H1 (cell line): ENCODE results near the gene ACTR8. TPM values are rescaled to one million over a fixed set of nuclear protein-coding genes. Genes with fewer than 3 reads are reported as not detected.
"Not testable (repeated sequence)": the region's sequence is repeated elsewhere in the genome, so short reads cannot be mapped to it uniquely, and the experiment has no call there.

Source experiments
- CTCF ChIA-PET: fragments of 300-600 bp; sonication (Branson Sonifier 250); formaldehyde crosslinking; loops from one replicate; lab custom pipeline; 2021; ENCODE audit not compliant: partially characterized antibody; lab: Charles Lee
- POLR2A ChIA-PET: fragments of 300-600 bp; sonication (Branson Sonifier 250); formaldehyde crosslinking; loops from one replicate; lab custom pipeline; 2021; ENCODE audit warnings: inconsistent platforms; ENCODE audit not compliant: partially characterized antibody; lab: Charles Lee
- DNase-seq, 2 experiments: peaks; one replicate each; pipeline versions ENCODE4 v3.0.0 to v3.0.0-alpha.2; 2010 to 2022; ENCODE audit warnings: low spot score in 2 of 2, low read depth in 1 of 2, mixed read lengths in 1 of 2
- FAIRE-seq: peaks from 2 replicates; lab custom pipeline; 2011; peaks lifted over from hg19 to GRCh38; lab: Jason Lieb, UNC
- H2AFZ ChIP-seq: 2 replicates; pipeline ENCODE4 v1.8.1; 2012; ENCODE audit warnings: low read length, inconsistent platforms
- H2AK5ac ChIP-seq: 2 replicates; pipeline ENCODE4 v1.6.1; 2013; ENCODE audit warnings: low read depth, low read length
- H2BK120ac ChIP-seq: replicated peaks from 2 replicates; pipeline ENCODE3; 2013; ENCODE audit warnings: low read depth, low read length, inconsistent platforms
- H2BK12ac ChIP-seq: 2 replicates; pipeline ENCODE4 v1.6.1; 2013; ENCODE audit warnings: low read depth, low read length
- H2BK15ac ChIP-seq: 2 replicates; pipeline ENCODE4 v1.6.1; 2013; ENCODE audit warnings: low read length
- H2BK20ac ChIP-seq: 2 replicates; pipeline ENCODE4 v1.6.1; 2013; ENCODE audit warnings: low read length
- H2BK5ac ChIP-seq: 2 replicates; pipeline ENCODE4 v1.6.1; 2013; ENCODE audit warnings: low read depth, low read length
- H3K14ac ChIP-seq: 2 replicates; pipeline ENCODE4 v1.6.1; 2013; ENCODE audit warnings: inconsistent platforms; ENCODE audit not compliant: insufficient read length
- H3K18ac ChIP-seq: 2 replicates; pipeline ENCODE4 v1.6.1; 2013; ENCODE audit warnings: low read length; ENCODE audit errors: extremely low read depth
- H3K23ac ChIP-seq: 2 replicates; pipeline ENCODE4 v1.6.1; 2013; ENCODE audit warnings: inconsistent platforms; ENCODE audit not compliant: insufficient read length
- H3K23me2 ChIP-seq: 2 replicates; pipeline ENCODE4 v1.6.1; 2013; ENCODE audit warnings: low read depth, low read length
- H3K27ac ChIP-seq: 2 replicates; pipeline ENCODE4 v1.6.1; 2011; ENCODE audit warnings: low read depth, low read length, inconsistent platforms
- H3K27me3 ChIP-seq, 4 experiments: replicated peaks in 1 of 4; 1 replicate in 1 of 4; 2 replicates in 3 of 4; pipeline versions ENCODE4 v1.6.1 to v1.8.1; 2011 to 2013; ENCODE audit warnings: low read length in 3 of 4, mild to moderate bottlenecking in 3 of 4, inconsistent platforms in 2 of 4, mixed read lengths in 2 of 4, moderate library complexity in 1 of 4; ENCODE audit not compliant: control insufficient read depth in 3 of 4, insufficient read depth in 3 of 4; ENCODE audit errors: extremely low read depth in 1 of 4
- H3K36me3 ChIP-seq, 4 experiments: 2 replicates each; pipeline versions ENCODE4 v1.6.1 to v1.8.1; 2011 to 2013; ENCODE audit warnings: mild to moderate bottlenecking in 4 of 4, low read length in 3 of 4, moderate library complexity in 2 of 4, control low read depth in 1 of 4, inconsistent platforms in 1 of 4; ENCODE audit not compliant: insufficient read depth in 4 of 4, control insufficient read depth in 2 of 4
- H3K4ac ChIP-seq: replicated peaks from 2 replicates; pipeline ENCODE3; 2013; ENCODE audit warnings: low read length, low read depth, mixed read lengths, inconsistent platforms; ENCODE audit not compliant: insufficient read length
- H3K4me1 ChIP-seq, 4 experiments: replicated peaks in 1 of 4; 1 replicate in 1 of 4; 2 replicates in 3 of 4; pipeline versions ENCODE4 v1.6.1 to v1.8.1; 2011 to 2013; ENCODE audit warnings: low read length in 3 of 4, inconsistent platforms in 2 of 4, mixed read lengths in 1 of 4; ENCODE audit not compliant: insufficient read depth in 4 of 4, control insufficient read depth in 3 of 4
- H3K4me2 ChIP-seq, 2 experiments: 2 replicates each; pipeline versions ENCODE4 v1.6.1 to v1.8.1; 2011 to 2013; ENCODE audit warnings: low read depth in 2 of 2, low read length in 2 of 2, control low read depth in 1 of 2, inconsistent platforms in 1 of 2, mild to moderate bottlenecking in 1 of 2; ENCODE audit not compliant: insufficient read depth in 1 of 2
- H3K4me3 ChIP-seq, 4 experiments: fragments of 200-600, 300-600 bp in 1 of 4; sonication (generic), shearing (Covaris generic), sonication (Bioruptor Twin) in 1 of 4; 2 replicates each; pipeline versions ENCODE4 v1.5.1 to v1.8.1; 2011 to 2016; ENCODE audit warnings: low read length in 4 of 4, low read depth in 3 of 4, control low read depth in 2 of 4, inconsistent platforms in 2 of 4, mild to moderate bottlenecking in 2 of 4, mixed read lengths in 1 of 4, moderate library complexity in 1 of 4; ENCODE audit not compliant: insufficient read depth in 2 of 4; ENCODE audit errors: extremely low read depth in 1 of 4
- H3K56ac ChIP-seq: replicated peaks from 2 replicates; pipeline ENCODE3; 2013; ENCODE audit warnings: low read depth, mild to moderate bottlenecking, mixed read lengths, low read length, inconsistent platforms; ENCODE audit not compliant: insufficient read length
- H3K79me1 ChIP-seq: 2 replicates; pipeline ENCODE4 v1.6.1; 2013; ENCODE audit warnings: low read depth, low read length, control low read depth
- H3K79me2 ChIP-seq, 2 experiments: 2 replicates each; pipeline versions ENCODE4 v1.6.1 to v1.8.1; 2012 to 2013; ENCODE audit warnings: low read length in 2 of 2, mild to moderate bottlenecking in 2 of 2, inconsistent platforms in 1 of 2; ENCODE audit not compliant: insufficient read depth in 2 of 2, control insufficient read depth in 1 of 2
- H3K9ac ChIP-seq, 4 experiments: replicated peaks in 1 of 4; 1 replicate in 1 of 4; 2 replicates in 3 of 4; pipeline versions ENCODE4 v1.6.1 to v1.8.1; 2011 to 2013; ENCODE audit warnings: low read depth in 3 of 4, low read length in 3 of 4, control low read depth in 2 of 4, mild to moderate bottlenecking in 2 of 4, moderate library complexity in 2 of 4, inconsistent platforms in 1 of 4; ENCODE audit errors: extremely low read depth in 1 of 4
- H3K9me3 ChIP-seq, 2 experiments: 2 replicates each; pipeline versions ENCODE4 v1.6.1 to v1.8.1; 2012 to 2013; ENCODE audit warnings: mild to moderate bottlenecking in 2 of 2, moderate library complexity in 2 of 2, control low read depth in 1 of 2, inconsistent platforms in 1 of 2, low read depth in 1 of 2, low read length in 1 of 2, mixed read lengths in 1 of 2; ENCODE audit not compliant: insufficient read depth in 2 of 2
- H4K20me1 ChIP-seq, 2 experiments: replicated peaks in 1 of 2; 2 replicates each; pipeline versions ENCODE3 to v1.8.1; 2011 to 2013; ENCODE audit warnings: inconsistent platforms in 2 of 2, low read length in 2 of 2, mild to moderate bottlenecking in 1 of 2; ENCODE audit not compliant: insufficient read depth in 2 of 2, control insufficient read depth in 1 of 2
- H4K5ac ChIP-seq: 2 replicates; pipeline ENCODE4 v1.6.1; 2013; ENCODE audit warnings: low read length, low read depth, mixed read lengths, inconsistent platforms; ENCODE audit not compliant: insufficient read length
- H4K8ac ChIP-seq: 2 replicates; pipeline ENCODE4 v1.8.0; 2013; ENCODE audit warnings: mild to moderate bottlenecking, moderate library complexity, low read length, inconsistent platforms; ENCODE audit not compliant: insufficient read depth; ENCODE audit errors: extremely low read depth
- H4K91ac ChIP-seq: replicated peaks from 2 replicates; pipeline ENCODE3; 2013; ENCODE audit warnings: low read length, mixed read lengths, inconsistent platforms; ENCODE audit not compliant: insufficient read length
- HDAC2 ChIP-seq, 2 experiments: fragments of 300-600 bp in 1 of 2; sonication (generic) in 1 of 2; IDR thresholded peaks; 2 replicates each; pipeline ENCODE4 v1.6.1; 2011 to 2012; ENCODE audit warnings: low read depth in 2 of 2, low read length in 2 of 2, mild to moderate bottlenecking in 2 of 2, moderate library complexity in 2 of 2, borderline replicate concordance in 1 of 2, inconsistent platforms in 1 of 2
- POLR2AphosphoS5 ChIP-seq: IDR thresholded peaks from 2 replicates; pipeline ENCODE4 v1.6.1; 2011; ENCODE audit warnings: low read depth, low read length
- WGBS, 2 experiments: shearing (Covaris generic) in 1 of 2; methylation state at CpG; one replicate each; pipeline versions ENCODE4 v1.1.6 to v1.1.7; 2013 to 2015; ENCODE audit warnings: low lambda C conversion rate in 2 of 2, mixed read lengths in 2 of 2, inconsistent platforms in 1 of 2, low coverage in 1 of 2, missing lambda C conversion rate in 1 of 2; ENCODE audit not compliant: insufficient replicate concordance in 2 of 2, insufficient coverage in 1 of 2, insufficient read length in 1 of 2; ENCODE audit errors: extremely low coverage in 1 of 2, missing lambda C conversion rate in 1 of 2; 5-methylcytosine and 5-hydroxymethylcytosine counted together
- polyA plus RNA-seq, 7 experiments: library from polyadenylated mRNA; depleted of rRNA in 3 of 7; stranded (reverse) in 5 of 7; unstranded in 2 of 7; fragments of >200 nt in 5 of 7; fragments of 200-250 nt in 2 of 7; gene quantifications; 1 replicate in 5 of 7; 2 replicates in 1 of 7; 4 replicates in 1 of 7; pipeline versions ENCODE4 v1.2.1 to v1.2.3, GENCODE V29; 2011 to 2013; ENCODE audit warnings: missing spikeins in 2 of 7, mixed read lengths in 2 of 7
- total RNA-seq: library from RNA; stranded (reverse); fragmentation: NEBNext Ultra II Directional; extraction: Animal tissue kit (Norgen Biotek cat#: 25700); gene quantifications from 2 replicates; pipeline ENCODE4 v1.2.1, GENCODE V29; 2021

ACTR8 gene
- total and polyA plus RNA-seq, 2 of the 8 experiments (the other 6 are each of a cell fraction or from before 2014, with no cell fraction given): 8.3 to 26.9 TPM

DNA sequence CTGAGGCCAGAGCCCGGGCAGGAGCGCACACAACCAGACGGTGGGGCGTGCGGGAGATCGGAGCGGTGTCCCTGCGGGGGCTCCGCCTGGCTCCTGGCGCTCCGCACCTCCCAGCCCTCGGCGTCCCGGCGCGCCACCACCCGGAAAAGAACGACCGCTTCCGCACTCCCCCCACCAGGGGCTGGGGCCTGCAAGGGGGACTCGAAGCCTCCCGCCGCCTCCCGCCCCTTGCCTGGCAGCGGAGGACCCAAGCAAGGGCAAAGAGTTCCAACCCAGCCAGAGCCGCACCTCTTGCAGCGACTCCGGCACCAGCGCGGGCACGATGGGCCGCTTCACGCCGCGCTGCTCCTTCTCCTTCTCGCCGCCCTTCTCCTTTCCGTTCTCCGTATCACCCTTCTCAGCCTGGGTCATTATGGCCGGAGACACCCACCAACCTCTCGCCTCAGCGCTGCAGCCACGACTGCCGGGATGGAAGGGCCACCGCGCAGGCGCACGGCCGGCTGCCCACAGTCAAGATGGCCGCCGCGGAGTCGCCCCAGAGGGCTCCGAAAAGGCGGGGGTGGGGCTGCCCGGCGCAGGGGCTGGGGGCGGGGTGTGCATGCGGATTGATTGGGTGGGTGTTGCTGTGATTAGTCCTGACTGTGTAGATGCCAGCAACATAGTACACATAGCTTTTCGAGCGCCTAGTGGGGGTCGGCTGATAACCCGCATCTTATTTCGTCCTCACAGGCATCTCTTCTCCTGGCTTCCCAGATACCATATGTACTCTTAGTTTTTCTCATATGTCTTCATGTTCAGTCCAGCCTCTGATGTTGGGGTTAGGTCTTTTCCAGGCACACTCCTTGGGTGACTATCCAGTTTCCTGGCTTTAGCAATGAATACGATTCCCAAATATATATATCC lies at the start of gene ACTR8 (continued):
- TF ChIP-seq POLR2AphosphoS5 (peak; percentile 93), HDAC2 (IDR thresholded peaks at IDR 0.05; ENCODE audit: borderline replicate concordance in 1 of 2, low read depth in 2 of 2, low read length in 2 of 2) (no peak)

DNA sequence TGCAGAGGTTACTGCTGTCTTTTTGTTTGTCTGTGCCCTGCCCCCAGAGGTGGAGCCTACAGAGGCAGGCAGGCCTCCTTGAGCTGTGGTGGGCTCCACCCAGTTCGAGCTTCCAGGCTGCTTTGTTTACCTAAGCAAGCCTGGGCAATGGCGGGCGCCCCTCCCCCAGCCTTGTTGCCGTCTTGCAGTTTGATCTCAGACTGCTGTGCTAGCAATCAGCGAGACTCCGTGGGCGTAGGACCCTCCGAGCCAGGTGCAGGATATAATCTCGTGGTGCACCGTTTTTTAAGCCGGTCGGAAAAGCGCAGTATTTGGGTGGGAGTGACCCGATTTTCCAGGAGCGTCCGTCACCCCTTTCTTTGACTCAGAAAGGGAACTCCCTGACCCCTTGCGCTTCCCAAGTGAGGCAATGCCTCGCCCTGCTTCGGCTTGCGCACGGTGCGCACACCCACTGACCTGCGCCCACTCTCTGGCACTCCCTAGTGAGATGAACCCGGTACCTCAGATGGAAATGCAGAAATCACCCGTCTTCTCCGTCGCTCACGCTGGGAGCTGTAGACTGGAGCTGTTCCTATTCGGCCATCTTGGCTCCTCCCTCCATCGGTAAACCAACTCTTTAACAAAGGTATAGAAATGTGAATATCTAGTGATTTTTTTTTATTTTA lies 45.4 kb upstream of the ACTR8 start:
- not testable (repeated sequence) for H4K20me1 ChIP-seq, H3K9ac ChIP-seq, H3K18ac ChIP-seq, H3K27me3 ChIP-seq, H3K4me3 ChIP-seq, H2BK15ac ChIP-seq, H4K91ac ChIP-seq, H3K4me1 ChIP-seq, H3K14ac ChIP-seq, H4K5ac ChIP-seq, H2AFZ ChIP-seq, H3K79me2 ChIP-seq, H3K36me3 ChIP-seq, H3K23ac ChIP-seq, H3K79me1 ChIP-seq, H2BK120ac ChIP-seq, H3K56ac ChIP-seq, H2BK5ac ChIP-seq, H3K27ac ChIP-seq, H3K23me2 ChIP-seq, H3K9me3 ChIP-seq, H2AK5ac ChIP-seq, H3K4ac ChIP-seq, H2BK20ac ChIP-seq, H2BK12ac ChIP-seq, FAIRE-seq
- ChIA-PET CTCF (interaction anchor here (0.6 to 3.1 kb wide), 3 partner anchors 11 to 367 kb away, joined by 3 to 21 read pairs (median 3); no protein-coding TSS in a partner anchor), POLR2A (interaction anchor here (0.6 to 1.6 kb wide), 3 partner anchors 9 to 203 kb away, joined by 3 to 6 read pairs (median 4); no protein-coding TSS in a partner anchor)
- DNase-seq: peak in 1 of 2 experiments; percentile 56
- H4K8ac ChIP-seq: peak overlapping the region; percentile 68; the same call in 1 of the 2 replicates
- 83% methylated on average over 23 of the region's 30 CpGs; no CpG with 5 or more reads in 1 of the 2 experiments for WGBS, 2 experiments
- H3K4me2 ChIP-seq: peak overlapping the region in 1 of 2 experiments; percentile 13; a peak in 1 of 4 replicates
